Esophagus muscularis mucosa (tissue), 2 donors: ENCODE measurements around the gene CNTNAP4.

Experiments used
- EP300 ChIP-seq: sonication (generic); formaldehyde crosslinking; IDR thresholded peaks from one replicate; pipeline ENCODE4 v1.6.1; 2017; ENCODE audit warnings: antibody characterized with exemption
- POLR2A ChIP-seq: fragments of 450-650 bp; IDR thresholded peaks from one replicate; pipeline ENCODE4 v1.6.1; 2017; ENCODE audit warnings: antibody characterized with exemption, moderate library complexity, mild to moderate bottlenecking, low read depth

DNA sequence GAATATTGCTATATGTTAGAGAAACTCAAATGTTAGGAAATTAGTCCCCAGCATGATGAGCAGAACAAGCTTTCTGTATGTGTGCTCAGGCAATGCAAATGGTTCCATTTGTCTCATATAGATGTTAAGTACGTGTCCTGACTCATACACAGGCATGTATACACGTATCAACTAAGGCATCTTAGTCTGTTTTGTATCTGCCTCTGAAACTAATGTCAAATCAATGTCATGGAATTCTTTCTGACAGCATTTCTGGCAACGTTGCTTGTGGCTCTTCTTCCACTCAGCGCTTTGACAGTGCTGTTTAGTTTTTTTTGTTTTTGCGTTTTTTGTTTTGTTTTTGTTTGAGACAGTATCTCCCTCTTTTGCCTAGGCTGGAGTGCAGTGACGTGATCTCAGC lies 111.9 kb downstream of the CNTNAP4 start:
- TF ChIP-seq POLR2A = no peak
- no peak for TF ChIP-seq EP300
